Activated CD4-positive, alpha-beta T cell treated with anti-CD3 and anti-CD28 coated beads, Interleukin-2, amount 10 ng/mL, durations not matched to agents 7 days and 5 days (primary cell): Measurements from ENCODE around the gene MAGI2. TPM values are rescaled to one million over a fixed set of nuclear protein-coding genes. Genes with fewer than 3 reads are reported as not detected.

ENCODE experiments used
- CTCF ChIA-PET: fragments of 350-600 bp; sonication (Branson Sonifier 250); formaldehyde crosslinking; loops from one replicate; lab custom pipeline; 2021; ENCODE audit warnings: antibody characterized with exemption; lab: Charles Lee
- POLR2A ChIA-PET: fragments of 350-600 bp; sonication (Branson Sonifier 250); formaldehyde crosslinking; loops from one replicate; lab custom pipeline; 2021; ENCODE audit warnings: antibody characterized with exemption; lab: Charles Lee
- DNase-seq: peaks from one replicate; pipeline ENCODE4 v3.0.0-alpha.2; 2020
- H3K27ac Mint-ChIP-seq: one replicate; pipeline ENCODE4 v1.8.0; 2021; ENCODE audit warnings: mild to moderate bottlenecking, moderate library complexity, mixed read lengths
- H3K27me3 Mint-ChIP-seq: one replicate; pipeline ENCODE4 v1.8.0; 2021; ENCODE audit warnings: mixed read lengths
- H3K36me3 Mint-ChIP-seq: one replicate; pipeline ENCODE4 v1.8.0; 2021; ENCODE audit warnings: low read depth, mixed read lengths
- H3K4me1 Mint-ChIP-seq: one replicate; pipeline ENCODE4 v1.8.0; 2021; ENCODE audit warnings: mixed read lengths
- H3K4me3 Mint-ChIP-seq: one replicate; pipeline ENCODE4 v1.8.0; 2021; ENCODE audit warnings: mild to moderate bottlenecking, moderate library complexity, mixed read lengths
- H3K9me3 Mint-ChIP-seq: one replicate; pipeline ENCODE4 v1.8.0; 2021; ENCODE audit warnings: mixed read lengths
- total RNA-seq, 2 experiments: library from RNA; stranded (reverse); gene quantifications; one replicate each; pipeline ENCODE4 v1.2.3, GENCODE V29; 2021

Gene MAGI2
- total RNA-seq, 2 experiments from 2014 or later, result 0.05 to 0.10 TPM

DNA sequence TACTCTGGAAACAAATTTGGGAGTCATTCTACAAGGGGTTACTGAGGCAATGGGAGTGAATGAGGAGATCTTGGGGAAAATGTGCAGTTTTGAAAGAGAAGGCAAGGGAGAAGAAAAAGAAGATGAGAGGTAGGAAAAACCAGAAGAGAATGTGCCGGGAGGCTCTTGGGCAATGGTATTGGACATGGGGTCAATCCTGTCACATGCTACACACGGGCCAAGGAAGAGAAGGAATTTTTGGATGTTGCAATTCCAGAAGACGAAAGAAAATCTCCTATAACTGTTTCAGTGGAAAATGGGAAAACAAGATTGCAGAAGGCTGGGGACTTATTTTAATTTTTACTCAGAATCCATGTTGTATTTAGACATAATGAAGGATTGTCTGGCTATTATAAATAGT, 1039.9 kb downstream of the MAGI2 start:
- Mint-ChIP-seq H3K4me1 (no peaks in the 10 kb centered on the region), H3K27ac (no peak overlapping the region), H3K36me3 (no peaks in the 10 kb centered on the region), H3K27me3 (no peaks in the 10 kb centered on the region), H3K9me3 (no peaks in the 10 kb centered on the region), H3K4me3 (no peak overlapping the region)
- DNase-seq, result no peak
- CTCF ChIA-PET, result no interaction called here
- POLR2A ChIA-PET, result no interaction called here

DNA sequence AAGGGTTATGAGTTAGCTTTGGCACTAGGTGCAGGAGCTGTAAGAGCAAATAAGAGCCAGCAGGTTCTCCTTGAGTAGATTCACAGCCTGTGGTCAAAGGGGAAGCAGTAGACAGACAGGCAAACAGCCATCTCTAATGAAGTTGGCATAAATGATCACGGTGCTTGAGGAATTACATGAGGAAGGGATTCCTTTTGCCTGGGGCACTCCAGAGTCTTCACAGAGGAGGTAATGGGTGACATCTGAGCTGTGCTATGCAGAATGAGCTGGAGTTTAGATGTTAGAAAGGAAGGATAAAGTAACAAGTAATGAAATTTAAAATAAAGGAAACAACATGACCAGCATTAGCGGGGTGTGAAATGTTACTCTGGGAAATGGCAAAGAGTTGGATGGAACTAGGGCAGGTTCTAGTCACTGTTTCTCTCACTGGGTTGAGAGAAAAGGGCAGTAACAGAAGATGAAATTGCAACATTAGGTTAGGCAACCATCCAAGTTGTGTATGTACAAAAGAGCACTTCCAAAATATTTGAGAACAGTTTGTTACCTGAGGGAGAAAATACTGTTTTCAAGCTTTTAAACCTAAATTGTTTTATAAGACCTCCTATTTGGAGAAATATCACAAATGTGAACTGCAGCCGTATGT, 1041.1 kb downstream of the MAGI2 start:
- no peaks in the 10 kb centered on the region for H3K4me1 Mint-ChIP-seq
- H3K27ac Mint-ChIP-seq, result no peak overlapping the region
- no peaks in the 10 kb centered on the region for H3K36me3 Mint-ChIP-seq
- H3K27me3 Mint-ChIP-seq, result peaks cover 1% of the 10 kb centered on the region
- no peak for DNase-seq
- ChIA-PET POLR2A (no interaction called here), CTCF (no interaction called here)
- no peaks in the 10 kb centered on the region for H3K9me3 Mint-ChIP-seq
- H3K4me3 Mint-ChIP-seq, result no peak overlapping the region

DNA sequence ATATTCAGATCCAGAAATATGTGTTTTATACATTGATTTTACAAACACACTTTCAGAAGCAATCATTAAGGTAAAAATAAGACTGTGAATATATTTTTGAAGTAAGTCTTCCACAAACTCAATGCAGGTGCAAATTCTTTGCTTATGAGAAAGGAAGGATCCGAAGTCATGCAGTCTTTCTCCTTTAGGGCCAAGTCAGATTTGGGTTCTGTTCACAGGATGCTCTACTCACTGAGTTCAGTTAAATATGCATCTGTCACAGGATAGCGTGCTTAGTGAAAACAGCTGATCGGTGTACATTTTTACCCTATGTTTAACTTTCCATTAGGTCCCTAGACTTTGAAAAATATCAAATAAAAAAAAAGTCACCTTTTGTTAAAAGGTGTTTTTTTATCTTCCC, 1046.4 kb downstream of the MAGI2 start:
- DNase-seq, result no peak
- ChIA-PET POLR2A (no interaction called here), CTCF (no interaction called here)
- no peak overlapping the region for H3K27ac Mint-ChIP-seq
- no peaks in the 10 kb centered on the region for H3K36me3 Mint-ChIP-seq
- no peak overlapping the region for H3K4me3 Mint-ChIP-seq
- H3K9me3 Mint-ChIP-seq, result no peaks in the 10 kb centered on the region
- peaks cover 1% of the 10 kb centered on the region for H3K27me3 Mint-ChIP-seq
- no peaks in the 10 kb centered on the region for H3K4me1 Mint-ChIP-seq

DNA sequence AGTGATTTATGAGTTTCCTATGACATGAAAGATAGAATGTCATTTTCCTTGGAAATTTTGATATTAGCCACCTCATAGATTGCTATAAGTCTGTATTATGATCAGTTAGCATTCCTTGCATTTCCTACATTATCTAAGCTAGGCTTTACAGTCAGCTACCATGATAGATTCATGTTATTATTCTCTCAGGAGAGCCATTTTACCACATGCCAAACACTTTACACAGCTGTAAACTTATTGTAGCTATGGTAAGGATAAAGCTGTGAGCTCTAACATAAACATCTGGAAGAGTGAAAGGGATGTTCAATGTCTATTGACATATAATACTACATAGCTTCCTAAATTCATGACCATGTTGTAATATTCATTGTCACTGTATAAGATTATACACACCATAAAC, 1046.9 kb downstream of the MAGI2 start:
- Mint-ChIP-seq H3K36me3 (no peaks in the 10 kb centered on the region), H3K27ac (no peak overlapping the region), H3K4me3 (no peak overlapping the region), H3K9me3 (no peaks in the 10 kb centered on the region), H3K27me3 (peaks cover 1% of the 10 kb centered on the region), H3K4me1 (no peaks in the 10 kb centered on the region)
- DNase-seq, result no peak
- CTCF ChIA-PET, result no interaction called here
- POLR2A ChIA-PET, result no interaction called here

DNA sequence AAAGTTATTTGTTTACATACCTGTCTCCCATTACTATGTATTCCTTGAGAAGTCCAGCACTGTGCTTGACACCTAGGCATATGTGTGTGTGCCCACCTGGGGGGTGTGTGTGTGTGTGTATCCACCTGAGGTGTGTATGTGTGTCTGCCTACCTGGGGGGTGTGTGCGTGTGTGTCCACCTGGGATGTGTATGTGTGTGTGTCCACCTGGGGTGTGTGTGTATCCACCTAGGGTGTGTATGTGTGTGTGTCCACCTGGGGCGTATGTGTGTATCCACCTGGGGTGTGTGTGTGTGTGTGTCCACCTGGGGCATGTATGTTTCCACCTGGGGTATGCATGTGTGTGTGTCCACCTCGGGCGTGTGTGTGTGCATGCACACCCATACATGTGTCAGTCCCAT, 1051.4 kb downstream of the MAGI2 start:
- no peak overlapping the region for H3K27ac Mint-ChIP-seq
- ChIA-PET CTCF (no interaction called here), POLR2A (no interaction called here)
- no peak for DNase-seq
- H3K4me1 Mint-ChIP-seq, result no peaks in the 10 kb centered on the region
- H3K36me3 Mint-ChIP-seq, result no peaks in the 10 kb centered on the region
- no peak overlapping the region for H3K4me3 Mint-ChIP-seq
- peaks cover 2% of the 10 kb centered on the region for H3K27me3 Mint-ChIP-seq
- H3K9me3 Mint-ChIP-seq, result no peaks in the 10 kb centered on the region

DNA sequence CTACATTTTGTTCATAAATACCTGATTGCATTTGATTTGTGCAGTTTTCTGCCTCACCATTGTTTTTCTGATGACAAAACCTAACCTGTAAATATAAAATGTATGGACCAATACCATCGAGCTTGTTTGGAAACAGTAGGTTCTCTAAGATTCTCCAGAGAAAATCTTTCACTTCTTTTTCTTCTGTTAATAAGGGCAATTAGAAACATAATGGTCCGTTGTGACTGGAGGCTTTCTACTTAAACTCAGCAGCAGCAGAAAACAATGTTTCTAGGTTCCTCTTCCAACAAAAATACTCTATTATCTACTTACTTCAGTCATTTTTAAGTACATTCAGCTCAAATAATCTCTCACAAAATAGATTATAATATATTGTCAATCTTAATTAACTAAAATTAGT, 1053.4 kb downstream of the MAGI2 start:
- ChIA-PET POLR2A (no interaction called here), CTCF (no interaction called here)
- Mint-ChIP-seq H3K9me3 (no peaks in the 10 kb centered on the region), H3K36me3 (no peaks in the 10 kb centered on the region), H3K4me1 (no peaks in the 10 kb centered on the region), H3K27ac (no peak overlapping the region), H3K4me3 (no peak overlapping the region), H3K27me3 (peaks cover 2% of the 10 kb centered on the region)
- no peak for DNase-seq

DNA sequence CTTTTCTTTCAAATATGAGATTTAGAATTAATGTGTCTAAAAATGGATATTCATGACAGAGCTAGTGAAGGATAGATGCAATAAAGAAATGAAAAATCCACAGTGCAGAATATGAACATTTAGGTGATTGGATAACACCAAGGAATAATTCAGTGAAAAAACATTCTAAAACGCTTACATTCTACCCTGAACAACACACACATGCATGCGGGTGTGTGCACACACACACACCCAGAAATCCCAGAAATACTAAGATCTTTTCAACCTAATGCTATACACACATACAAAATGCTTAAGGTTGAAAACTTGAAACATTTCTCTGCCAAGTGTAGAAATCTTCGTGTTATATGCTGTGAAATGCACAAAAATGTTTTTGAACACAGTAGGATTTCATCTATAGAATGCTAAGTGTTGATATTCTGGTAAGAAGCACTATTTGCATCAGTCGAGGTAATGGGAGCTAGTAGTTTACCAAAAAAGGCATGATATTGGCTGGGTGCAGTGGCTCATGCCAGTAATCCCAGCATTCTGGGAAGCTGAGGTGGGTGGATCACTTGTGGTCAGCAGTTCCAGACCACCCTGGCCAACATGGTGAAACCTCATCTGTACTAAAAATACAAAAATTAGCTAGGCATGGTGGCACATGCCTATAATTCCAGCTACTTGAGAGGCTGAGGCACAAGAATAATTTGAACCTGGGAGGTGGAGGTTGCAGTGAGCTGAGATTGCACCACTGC, 1054.3 kb downstream of the MAGI2 start:
- no peaks in the 10 kb centered on the region for H3K4me1 Mint-ChIP-seq
- no peak overlapping the region for H3K4me3 Mint-ChIP-seq
- H3K36me3 Mint-ChIP-seq, result no peaks in the 10 kb centered on the region
- H3K27ac Mint-ChIP-seq, result no peak overlapping the region
- CTCF ChIA-PET, result no interaction called here
- H3K27me3 Mint-ChIP-seq, result peaks cover 2% of the 10 kb centered on the region
- H3K9me3 Mint-ChIP-seq, result no peaks in the 10 kb centered on the region
- POLR2A ChIA-PET, result no interaction called here
- no peak for DNase-seq

DNA sequence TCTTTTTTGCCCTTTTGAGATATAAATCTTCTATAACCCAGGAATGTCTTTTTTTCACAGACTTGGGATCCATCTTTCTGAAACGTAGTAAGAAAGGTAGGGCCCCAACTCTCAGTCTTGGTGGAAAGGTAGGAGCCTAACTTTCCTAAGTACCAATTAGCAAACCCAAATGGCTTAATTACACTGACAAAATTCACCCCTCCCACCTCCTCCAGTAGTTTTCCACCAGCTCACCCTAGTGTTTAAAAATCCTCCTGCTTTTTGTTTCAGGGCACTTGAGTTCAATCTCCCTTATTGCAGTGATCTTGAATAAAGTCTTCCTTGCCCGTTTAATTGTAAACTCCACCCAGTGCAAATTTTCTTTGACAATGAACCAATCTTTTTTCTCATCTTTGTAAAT, 1054.9 kb downstream of the MAGI2 start:
- no peak for DNase-seq
- Mint-ChIP-seq H3K9me3 (no peaks in the 10 kb centered on the region), H3K4me1 (no peaks in the 10 kb centered on the region)

DNA sequence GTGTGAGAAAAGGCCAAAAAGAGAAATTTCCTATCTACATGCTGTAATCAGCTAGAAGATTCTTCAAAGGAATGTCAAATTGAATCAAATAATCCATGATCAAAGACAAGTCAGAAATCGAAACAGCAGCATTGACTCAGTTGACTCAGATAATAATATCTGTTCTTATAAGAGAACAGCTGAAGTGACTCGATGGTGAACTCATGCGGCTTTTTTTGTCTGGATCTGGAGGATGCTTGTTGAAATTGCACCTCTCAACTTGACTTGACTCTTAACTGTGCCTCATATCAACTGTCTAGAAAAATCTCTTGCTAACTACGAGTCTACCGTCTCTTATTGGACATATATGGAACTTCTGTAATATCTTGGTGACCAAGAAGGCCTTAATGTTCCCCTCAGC, 1055.4 kb downstream of the MAGI2 start:
- no peak overlapping the region for H3K27ac Mint-ChIP-seq
- ChIA-PET POLR2A (no interaction called here), CTCF (no interaction called here)
- H3K4me1 Mint-ChIP-seq, result no peaks in the 10 kb centered on the region
- no peak overlapping the region for H3K4me3 Mint-ChIP-seq
- no peaks in the 10 kb centered on the region for H3K36me3 Mint-ChIP-seq
- H3K27me3 Mint-ChIP-seq, result peaks cover 2% of the 10 kb centered on the region
- DNase-seq, result no peak
- no peaks in the 10 kb centered on the region for H3K9me3 Mint-ChIP-seq

More for the DNA sequence above, 1054.9 kb downstream of the MAGI2 start:
- H3K4me3 Mint-ChIP-seq, result no peak overlapping the region
- POLR2A ChIA-PET, result no interaction called here
- peaks cover 2% of the 10 kb centered on the region for H3K27me3 Mint-ChIP-seq
- CTCF ChIA-PET, result no interaction called here
- no peaks in the 10 kb centered on the region for H3K36me3 Mint-ChIP-seq
- H3K27ac Mint-ChIP-seq, result no peak overlapping the region

DNA sequence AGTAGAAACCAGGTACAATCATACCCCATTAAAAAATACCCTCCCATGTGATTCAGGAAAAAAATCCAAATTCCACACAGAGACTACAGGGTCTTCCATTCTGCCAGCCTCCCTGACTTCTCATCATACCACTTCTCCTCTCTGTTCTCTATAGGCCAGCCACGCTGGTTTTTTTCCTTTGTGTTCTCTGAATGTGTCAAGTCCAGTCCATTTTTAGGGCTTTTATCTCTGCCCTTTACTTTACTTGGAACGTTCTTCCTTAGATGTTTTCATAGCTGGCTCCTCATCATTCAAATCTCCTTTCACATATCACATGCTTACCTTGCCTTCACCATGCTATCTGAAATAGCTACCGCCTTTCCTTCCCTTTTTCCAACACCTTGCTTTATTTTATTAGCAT, 1057.3 kb downstream of the MAGI2 start:
- Mint-ChIP-seq H3K27me3 (peaks cover 2% of the 10 kb centered on the region), H3K27ac (no peak overlapping the region), H3K4me1 (no peaks in the 10 kb centered on the region), H3K9me3 (no peaks in the 10 kb centered on the region), H3K4me3 (no peak overlapping the region), H3K36me3 (no peaks in the 10 kb centered on the region)
- DNase-seq, result no peak
- POLR2A ChIA-PET, result no interaction called here
- CTCF ChIA-PET, result no interaction called here

DNA sequence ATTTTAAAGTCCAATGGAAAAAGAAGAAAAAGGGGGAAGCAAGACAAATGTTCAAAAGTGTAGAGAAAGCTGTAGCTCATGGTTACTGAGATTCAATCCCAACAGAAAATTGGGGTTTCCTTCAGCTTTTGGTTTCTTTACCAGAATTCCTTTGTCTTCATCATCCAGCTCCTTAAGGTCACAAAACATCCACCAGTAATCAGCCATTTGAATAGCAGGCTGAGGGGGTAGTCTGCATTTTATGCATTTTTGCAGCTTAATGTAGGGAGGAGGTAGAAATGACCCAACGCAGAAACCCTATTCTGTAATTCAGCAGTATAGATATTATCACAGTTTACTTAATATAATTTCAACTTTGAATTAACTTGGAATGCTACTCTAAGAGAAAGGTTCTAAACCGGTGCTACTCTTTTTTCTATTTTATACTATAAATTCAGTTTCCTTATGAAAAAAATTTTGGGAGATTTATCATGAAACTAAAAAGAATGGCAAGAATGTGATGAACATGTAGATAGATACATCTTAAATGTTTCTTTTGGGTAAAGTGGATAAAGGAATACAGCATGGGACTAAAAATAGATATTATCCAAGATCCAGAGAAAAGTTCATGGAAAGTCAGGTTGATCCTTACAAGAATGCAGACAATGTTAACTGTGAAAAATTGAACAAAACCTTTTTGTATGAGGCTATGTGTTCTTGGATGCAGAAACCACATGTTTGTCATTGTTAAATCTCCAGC, 1058.0 kb downstream of the MAGI2 start:
- Mint-ChIP-seq H3K4me3 (no peak overlapping the region), H3K9me3 (no peaks in the 10 kb centered on the region), H3K27ac (no peak overlapping the region), H3K4me1 (no peaks in the 10 kb centered on the region), H3K27me3 (peaks cover 2% of the 10 kb centered on the region), H3K36me3 (no peaks in the 10 kb centered on the region)
- ChIA-PET CTCF (no interaction called here), POLR2A (no interaction called here)
- no peak for DNase-seq

DNA sequence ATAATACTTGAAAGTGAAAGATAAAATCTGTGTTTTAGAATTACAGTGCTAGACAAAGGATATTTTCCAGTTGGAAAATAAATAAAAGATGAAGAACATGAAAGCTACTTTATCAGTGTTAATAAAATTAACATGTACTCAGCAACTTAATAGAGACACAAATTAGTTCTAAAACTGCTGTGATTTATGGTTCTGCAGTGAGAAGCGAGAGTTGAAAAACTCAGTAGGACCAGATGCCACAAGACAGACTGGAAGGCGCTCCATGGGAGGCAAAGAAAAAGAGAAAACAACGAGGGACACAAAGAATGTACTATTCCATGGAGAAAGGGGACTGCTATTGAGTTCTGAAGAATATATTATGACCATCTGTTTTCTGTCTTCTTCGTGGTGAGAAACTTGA, 1064.4 kb downstream of the MAGI2 start:
- no peaks in the 10 kb centered on the region for H3K4me1 Mint-ChIP-seq
- no peak overlapping the region for H3K27ac Mint-ChIP-seq
- DNase-seq, result no peak
- ChIA-PET CTCF (no interaction called here), POLR2A (no interaction called here)
- no peaks in the 10 kb centered on the region for H3K9me3 Mint-ChIP-seq
- H3K4me3 Mint-ChIP-seq, result no peak overlapping the region
- no peaks in the 10 kb centered on the region for H3K27me3 Mint-ChIP-seq
- H3K36me3 Mint-ChIP-seq, result no peaks in the 10 kb centered on the region

DNA sequence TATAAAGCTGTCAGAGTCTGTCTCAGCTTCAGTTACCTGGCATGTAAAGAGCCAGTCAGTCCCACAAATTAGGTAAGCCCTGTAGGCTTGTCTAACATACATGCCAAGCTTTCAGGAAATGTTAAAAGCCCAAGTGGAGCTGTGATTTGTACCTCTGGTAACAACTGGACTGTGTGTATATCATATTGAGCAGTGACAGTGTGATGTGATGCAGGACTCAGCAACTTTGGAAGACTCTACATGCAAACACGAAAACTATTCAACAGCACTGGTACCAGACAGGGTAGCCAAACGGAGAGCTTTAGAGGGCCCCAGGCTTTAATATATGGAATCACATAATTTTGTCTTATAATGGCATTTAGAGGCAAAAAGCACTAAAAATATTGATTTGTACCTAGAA, 1066.9 kb downstream of the MAGI2 start:
- no peaks in the 10 kb centered on the region for H3K27me3 Mint-ChIP-seq

More for the DNA sequence above, 1066.9 kb downstream of the MAGI2 start:
- Mint-ChIP-seq H3K9me3 (no peaks in the 10 kb centered on the region), H3K36me3 (no peaks in the 10 kb centered on the region), H3K4me1 (no peaks in the 10 kb centered on the region), H3K27ac (no peak overlapping the region), H3K4me3 (no peak overlapping the region)
- DNase-seq, result no peak
- POLR2A ChIA-PET, result no interaction called here
- CTCF ChIA-PET, result no interaction called here
